GM12878 (cell line): Measurements from ENCODE around the gene TEPSIN. TPM values are rescaled to one million over a fixed set of nuclear protein-coding genes. Genes with fewer than 3 reads are reported as not detected.

ENCODE experiments used
- ATAC-seq: fragments of 200-7000 bp; cut with Tn5 transposase; 3 replicates; pipeline ENCODE4 v1.9.1; 2020; ENCODE audit warnings: mild to moderate bottlenecking, moderate library complexity
- BruUV-seq: library from RNA; stranded (reverse); fragments of 400-500 nt; replicated peaks from 2 replicates; lab custom pipeline; 2021; lab: Mats Ljungman, UMichigan
- CTCF ChIA-PET: fragments of 300-600 bp; sonication (Branson Sonifier 250); formaldehyde crosslinking; extraction: SDS; loops from one replicate; lab custom pipeline; 2021; ENCODE audit warnings: inconsistent platforms; lab: Yijun Ruan, JAX
- POLR2A ChIA-PET: fragments of 350-600 bp; formaldehyde crosslinking; extraction: SDS; loops from one replicate; lab custom pipeline; 2021; ENCODE audit warnings: inconsistent platforms; lab: Charles Lee
- RAD21 ChIA-PET: fragments of 300-600 bp; sonication (Branson Sonifier 250); formaldehyde crosslinking; loops from one replicate; lab custom pipeline; 2023; ENCODE audit warnings: antibody characterized with exemption; ENCODE audit not compliant: unreplicated experiment; lab: Charles Lee
- SMC1A ChIA-PET: fragments of 300-600 bp; sonication (Branson Sonifier 250); formaldehyde crosslinking; loops from one replicate; lab custom pipeline; 2023; ENCODE audit not compliant: unreplicated experiment, uncharacterized antibody; lab: Charles Lee
- DNase-seq: peaks from one replicate; pipeline ENCODE4 v3.0.0-alpha.2; 2011; ENCODE audit warnings: low read depth, low spot score
- FAIRE-seq: peaks from 3 replicates; lab custom pipeline; 2011; peaks lifted over from hg19 to GRCh38; lab: Jason Lieb, UNC
- H2AFZ ChIP-seq: 2 replicates; pipeline ENCODE4 v1.6.0; 2011; ENCODE audit warnings: low read depth, low read length, control low read depth; ENCODE audit not compliant: control insufficient read depth
- H3K27ac ChIP-seq: 2 replicates; pipeline ENCODE4 v1.5.1; 2011; ENCODE audit warnings: control low read depth; ENCODE audit not compliant: control insufficient read depth, insufficient read depth
- H3K27me3 ChIP-seq, 2 experiments: replicated peaks in 1 of 2; 2 replicates each; pipeline versions ENCODE4 v1.6.0 to v1.6.1; 2011; ENCODE audit warnings: low read length in 1 of 2; ENCODE audit not compliant: control insufficient read depth in 2 of 2, insufficient read depth in 2 of 2
- H3K36me3 ChIP-seq, 2 experiments: 2 replicates each; pipeline ENCODE4 v1.5.1; 2011; ENCODE audit warnings: low read length in 1 of 2; ENCODE audit not compliant: control insufficient read depth in 2 of 2, insufficient read depth in 2 of 2
- H3K4me1 ChIP-seq: 2 replicates; pipeline ENCODE4 v1.6.1; 2011; ENCODE audit warnings: mild to moderate bottlenecking, low read length, moderate library complexity, mixed read lengths; ENCODE audit not compliant: control insufficient read depth, insufficient read depth
- H3K4me2 ChIP-seq: 2 replicates; pipeline ENCODE4 v1.6.0; 2011; ENCODE audit warnings: control low read depth; ENCODE audit not compliant: control insufficient read depth, insufficient read depth
- H3K4me3 ChIP-seq: fragments of 200-600 bp; sonication (generic); 2 replicates; pipeline ENCODE4 v1.5.1; 2016
- H3K79me2 ChIP-seq: 2 replicates; pipeline ENCODE4 v1.6.0; 2011; ENCODE audit warnings: low read length; ENCODE audit not compliant: control insufficient read depth, insufficient read depth
- H3K9ac ChIP-seq: 2 replicates; pipeline ENCODE4 v1.8.0; 2011; ENCODE audit warnings: low read length, control low read depth, mixed read lengths; ENCODE audit not compliant: control insufficient read depth, insufficient read depth
- H3K9me3 ChIP-seq: replicated peaks from 3 replicates; pipeline ENCODE4 v1.5.1; 2011; ENCODE audit warnings: mild to moderate bottlenecking, low read length; ENCODE audit not compliant: control insufficient read depth, insufficient read depth
- H4K20me1 ChIP-seq: 2 replicates; pipeline ENCODE4 v1.6.0; 2011; ENCODE audit not compliant: control insufficient read depth, insufficient read depth
- ASH2L ChIP-seq: fragments of 300-600, 200-600 bp; sonication (generic); IDR thresholded peaks from 2 replicates; pipeline ENCODE4 v1.6.1; 2017; ENCODE audit warnings: low read depth, mild to moderate bottlenecking, borderline replicate concordance
- BACH1 ChIP-seq: fragments of 450-650 bp; IDR thresholded peaks from 2 replicates; pipeline ENCODE4 v1.6.1; 2017; ENCODE audit warnings: mild to moderate bottlenecking, borderline replicate concordance
- DPF2 ChIP-seq: fragments of 450-650 bp; IDR thresholded peaks from 2 replicates; pipeline ENCODE4 v1.6.1; 2017; ENCODE audit warnings: mild to moderate bottlenecking
- HDAC2 ChIP-seq: fragments of 200-600 bp; sonication (generic); IDR thresholded peaks from 2 replicates; pipeline ENCODE4 v1.6.1; 2017
- JUNB ChIP-seq: IDR thresholded peaks from 2 replicates; pipeline ENCODE4 v1.6.1; 2016; ENCODE audit warnings: antibody characterized with exemption, mild to moderate bottlenecking
- MYC ChIP-seq: IDR thresholded peaks from 2 replicates; pipeline ENCODE4 v1.6.1; 2011; ENCODE audit warnings: mild to moderate bottlenecking, low read length, moderate library complexity, inconsistent platforms; ENCODE audit not compliant: insufficient read depth, insufficient replicate concordance, insufficient read length, severe bottlenecking
- SIX5 ChIP-seq: IDR thresholded peaks from 2 replicates; pipeline ENCODE4 v1.6.1; 2011; ENCODE audit warnings: mild to moderate bottlenecking, low read depth, low read length, moderate library complexity; ENCODE audit not compliant: severe bottlenecking
- WGBS: methylation state at CpG from one replicate; pipeline ENCODE4 v1.1.6; 2016; ENCODE audit warnings: low lambda C conversion rate; ENCODE audit not compliant: insufficient replicate concordance, insufficient coverage; ENCODE audit errors: missing lambda C conversion rate; 5-methylcytosine and 5-hydroxymethylcytosine counted together
- in situ Hi-C: fragments of 300-500 bp; cut with MboI; formaldehyde crosslinking; loops from 9 replicates; pipeline ENCODE4 v1.14.3; 2018; ENCODE audit warnings: mixed read lengths
- intact Hi-C: fragments of 100-400 bp; cut with micrococcal nuclease; formaldehyde crosslinking; loops from one replicate; pipeline ENCODE4 v1.14.2; 2022; ENCODE audit not compliant: unreplicated experiment
- polyA plus RNA-seq, 11 experiments: library from polyadenylated mRNA; depleted of rRNA in 4 of 11; unstranded in 6 of 11; stranded (reverse) in 5 of 11; fragments of >200 nt; fragmentation: Nextera tagmentation in 4 of 11; fragmentation: Illumina TruSeq in 1 of 11; extraction: Ambion mirVana in 4 of 11; extraction: Trizol in 1 of 11; gene quantifications; 1 replicate in 1 of 11; 2 replicates in 10 of 11; pipeline versions ENCODE4 v1.2.1 to v1.2.3, GENCODE V29; 2011 to 2016; ENCODE audit warnings: inconsistent platforms in 2 of 11, missing spikeins in 2 of 11, low read depth in 1 of 11
- total RNA-seq, 4 experiments: library from RNA; depleted of rRNA in 3 of 4; stranded (reverse); fragments of >200 nt in 3 of 4; fragmentation: Illumina TruSeq in 1 of 4; extraction: Trizol in 1 of 4; gene quantifications; 2 replicates each; pipeline versions ENCODE4 v1.2.1 to v1.2.3, GENCODE V29; 2013 to 2021

The TEPSIN gene
- total and polyA plus RNA-seq, 10 of the 15 experiments (the other 5 are each of a cell fraction or from before 2014, with no cell fraction given) = 0.87 to 36.7 (median 5.3) TPM

GRCh38 chr17:81181811-81182185 lies 57.1 kb downstream of the TEPSIN start:
- Histone ChIP-seq H3K27ac (no peak overlapping the region), H3K27me3 (no peaks in the 10 kb centered on the region), H4K20me1 (no peaks in the 10 kb centered on the region), H3K36me3 (no peaks in the 10 kb centered on the region), H3K4me1 (no peaks in the 10 kb centered on the region), H3K4me3 (no peak overlapping the region), H2AFZ (no peak overlapping the region), H3K4me2 (no peak overlapping the region), H3K9ac (no peak overlapping the region), H3K9me3 (no peaks in the 10 kb centered on the region), H3K79me2 (no peaks in the 10 kb centered on the region)
- ATAC-seq (no peak), FAIRE-seq (no peak), DNase-seq (no peak)
- RAD21 ChIA-PET = no interaction called here
- in situ Hi-C loops (no loop called here), intact Hi-C loops (no loop called here)
- no TSS peak for BruUV-seq
- POLR2A ChIA-PET = no interaction called here
- 52% methylated on average over 18 of the region's 19 CpGs for WGBS
- SMC1A ChIA-PET = no interaction called here
- CTCF ChIA-PET = no interaction called here
- TF ChIP-seq HDAC2 (no peak), ASH2L (no peak), DPF2 (no peak), SIX5 (no peak), BACH1 (no peak)

- in situ Hi-C loops (no loop called here), intact Hi-C loops (no loop called here)
- ChIA-PET RAD21 (no interaction called here), SMC1A (no interaction called here), CTCF (no interaction called here), POLR2A (no interaction called here)
- no TSS peak for BruUV-seq
- Histone ChIP-seq H3K79me2 (no peaks in the 10 kb centered on the region), H3K36me3 (no peaks in the 10 kb centered on the region), H3K9ac (no peak overlapping the region), H3K27ac (no peak overlapping the region), H2AFZ (no peak overlapping the region), H3K4me3 (no peak overlapping the region)
- DNase-seq = no peak
- no peak for ATAC-seq
- 43% methylated on average over 46 of the region's 49 CpGs for WGBS
- no peak for TF ChIP-seq JUNB
- no peak for TF ChIP-seq MYC
- TF ChIP-seq, all 136 proteins: peak for 0
- H3K9me3 ChIP-seq = no peaks in the 10 kb centered on the region
- no peak for FAIRE-seq
- H3K4me1 ChIP-seq = no peaks in the 10 kb centered on the region
- H3K27me3 ChIP-seq = no peaks in the 10 kb centered on the region
- no peaks in the 10 kb centered on the region for H4K20me1 ChIP-seq
- H3K4me2 ChIP-seq = no peak overlapping the region
Observed at GRCh38 chr17:81180836-81181810, 57.7 kb downstream of the TEPSIN start.
